ENCODE measurements around the gene TECTB.
"Not testable (repeated sequence)": the region's sequence is repeated elsewhere in the genome, so short reads cannot be mapped to it uniquely, and the experiment has no call there.

Gene TECTB

GRCh38 chr10:112283100-112283499 lies at the start of gene TECTB:
Gene TECTB (plus strand): TSS chr10:112283400. CDS start chr10:112283735, 335 bp downstream.
- DNase-seq (ENCODE audit: low read depth) = no peak

DNA sequence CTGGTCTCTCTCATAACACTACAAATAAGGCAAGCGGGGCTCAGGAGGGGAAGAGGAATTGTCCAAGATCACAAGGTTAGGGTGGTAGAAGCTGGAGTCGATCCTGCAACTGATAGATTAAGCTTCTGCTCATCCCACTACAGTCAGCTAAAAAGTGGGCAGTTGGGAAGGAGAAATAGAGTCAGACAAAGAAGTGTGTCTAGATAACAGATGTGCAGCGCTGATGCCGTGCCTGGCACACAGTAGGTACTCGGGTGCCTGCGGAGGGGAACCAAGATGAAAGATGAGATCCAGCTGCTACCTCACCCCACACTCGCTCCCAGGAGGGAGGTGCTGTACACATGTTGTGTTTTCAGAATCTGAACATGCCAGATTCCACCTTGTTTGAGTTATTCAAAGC lies 48.1 kb upstream of the TECTB start:
- DNase-seq (ENCODE audit: low read depth) = no peak

- DNase-seq (ENCODE audit: low read depth) = no peak
These were observed 47.3 kb upstream of the TECTB start for GRCh38 chr10:112235920-112236319.

GRCh38 chr10:112236486-112236885 lies 46.7 kb upstream of the TECTB start:
- no peak for DNase-seq (ENCODE audit: low read depth)

DNA sequence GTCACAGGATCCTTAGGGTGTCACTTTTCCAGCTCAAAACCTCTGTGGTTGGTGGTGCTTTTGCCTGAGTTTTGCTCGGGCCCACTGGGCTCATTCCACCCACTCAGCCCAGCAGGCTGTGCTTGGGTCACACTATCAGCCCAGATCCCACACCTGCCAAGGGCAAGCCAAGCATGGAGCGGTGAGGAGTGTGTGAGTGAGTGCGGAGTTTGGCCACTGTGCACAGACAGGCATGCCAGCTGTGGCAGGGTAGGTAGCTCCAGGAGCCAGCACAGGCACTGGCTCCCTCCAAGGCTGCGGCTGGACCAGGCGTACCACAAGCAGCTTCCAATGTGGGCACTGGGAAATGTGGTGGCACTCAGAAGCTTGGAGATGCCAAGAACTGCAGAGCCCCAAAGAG lies 43.9 kb upstream of the TECTB start:
- no peak for DNase-seq (ENCODE audit: low read depth)

GRCh38 chr10:112240441-112240840 lies 42.8 kb upstream of the TECTB start:
- no peak for DNase-seq (ENCODE audit: low read depth)

DNA sequence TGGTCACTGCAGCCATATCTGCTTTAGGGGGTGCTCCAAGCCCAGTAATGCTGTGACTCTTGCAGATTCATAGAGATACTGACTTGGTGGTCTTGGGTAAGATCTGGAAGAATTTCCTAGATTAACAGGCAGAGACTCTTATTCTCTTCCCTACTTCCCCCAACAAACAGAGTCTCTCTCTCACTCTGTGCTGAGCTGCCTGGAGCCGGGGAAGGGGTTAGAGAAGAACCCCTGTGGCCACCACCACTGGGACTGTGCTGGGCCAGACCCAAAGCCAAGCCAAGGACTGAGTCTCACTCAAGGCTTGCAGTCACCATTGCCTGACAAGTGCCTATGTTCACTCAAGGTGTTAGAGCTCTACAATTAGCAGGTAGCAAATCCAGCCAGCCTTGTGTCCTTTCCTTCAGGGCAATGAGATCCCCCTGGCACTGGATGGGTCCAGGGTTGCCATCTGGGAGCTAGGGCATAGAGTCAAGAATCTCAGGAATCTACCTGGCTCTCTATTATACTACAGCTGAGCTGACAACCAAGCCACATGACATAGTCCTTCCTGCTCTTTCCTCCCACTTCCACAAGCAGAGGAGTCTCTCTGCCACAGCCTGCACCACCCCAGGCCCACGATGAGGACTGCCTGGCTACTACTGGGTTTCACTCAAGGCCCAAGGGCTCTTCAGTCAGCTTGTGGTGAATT lies 41.4 kb upstream of the TECTB start:
- DNase-seq (ENCODE audit: low read depth) = no peak

DNA sequence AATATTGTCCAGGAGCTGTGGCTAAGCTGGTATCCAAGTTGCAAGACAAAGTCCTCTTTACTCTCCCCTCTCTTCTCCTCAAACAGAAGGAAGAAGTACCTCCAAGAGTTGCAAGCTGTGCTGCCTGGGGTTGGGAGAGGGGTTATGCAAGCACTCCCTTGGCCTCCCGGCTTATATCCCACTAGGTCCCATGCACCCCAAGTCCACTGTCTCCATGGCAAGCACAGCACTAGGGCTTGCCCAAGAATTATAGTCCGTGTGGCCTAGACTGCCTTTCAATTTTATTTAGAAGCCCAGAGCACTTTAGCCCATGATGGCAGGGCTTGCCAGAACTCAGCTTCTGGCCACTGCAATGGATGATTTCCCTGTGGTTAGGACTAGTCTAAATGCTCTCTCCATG lies 40.4 kb upstream of the TECTB start:
- no peak for DNase-seq (ENCODE audit: low read depth)

GRCh38 chr10:112243713-112244112 lies 39.5 kb upstream of the TECTB start:
- no peak for DNase-seq (ENCODE audit: low read depth)

- no peak for DNase-seq (ENCODE audit: low read depth)
These were observed 39.0 kb upstream of the TECTB start for GRCh38 chr10:112244197-112244596.

DNA sequence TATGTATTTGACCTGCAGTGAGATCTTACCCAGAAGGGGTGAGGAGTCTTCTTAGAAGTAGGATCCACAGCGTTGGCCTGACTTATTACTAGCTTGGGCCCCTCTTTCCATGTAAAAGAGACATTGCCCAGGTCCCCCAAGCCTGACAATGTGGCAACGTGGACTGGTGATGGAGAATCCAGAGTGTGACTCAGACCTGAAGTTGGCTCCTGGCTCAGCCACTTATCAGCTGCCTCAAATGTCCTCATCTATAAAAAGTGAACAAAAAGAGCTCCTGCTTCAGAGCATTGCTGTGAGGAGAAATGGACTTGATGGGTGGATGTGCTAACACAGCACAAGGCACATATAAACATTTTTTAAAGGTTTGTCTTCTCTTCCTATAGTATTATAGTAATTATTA lies 35.4 kb upstream of the TECTB start:
- DNase-seq (ENCODE audit: low read depth) = no peak

DNA sequence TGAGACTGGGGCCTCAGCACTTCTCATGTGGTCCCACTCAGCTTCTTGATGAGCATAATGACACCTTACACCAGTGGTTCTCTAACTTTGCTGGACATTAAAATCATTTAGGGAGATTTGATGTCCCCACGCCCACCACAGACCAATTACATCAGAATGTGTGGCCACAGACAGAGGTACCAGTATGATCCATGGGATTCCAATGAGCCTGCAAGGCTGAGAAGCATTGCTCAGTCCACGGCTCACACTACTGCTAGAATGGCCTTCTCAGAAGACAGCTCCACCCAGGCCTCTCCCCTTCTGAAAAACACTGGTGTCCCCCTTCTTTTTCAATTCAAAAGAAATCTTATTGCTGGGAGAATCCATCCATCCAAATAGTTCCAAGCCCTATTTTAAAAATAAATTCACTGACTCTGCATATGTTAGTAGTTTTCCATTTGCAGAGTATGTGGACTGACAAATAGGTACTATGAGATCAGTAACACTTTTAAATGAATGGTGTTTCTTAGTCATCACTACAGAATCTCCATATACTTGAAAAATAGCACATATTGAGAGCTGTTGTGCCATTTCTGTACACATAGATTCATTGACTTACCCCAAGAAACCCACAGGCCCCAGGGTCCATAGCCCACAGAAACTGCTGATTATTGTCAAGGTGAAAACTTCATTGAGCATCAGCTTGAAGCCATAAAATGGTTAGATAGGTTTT lies 34.5 kb upstream of the TECTB start:
- no peak for DNase-seq (ENCODE audit: low read depth)

- no peak for DNase-seq (ENCODE audit: low read depth)
These were observed 33.5 kb upstream of the TECTB start for GRCh38 chr10:112249722-112250121.

- DNase-seq (ENCODE audit: low read depth) = no peak
These were observed 32.6 kb upstream of the TECTB start for GRCh38 chr10:112250555-112250954.

DNA sequence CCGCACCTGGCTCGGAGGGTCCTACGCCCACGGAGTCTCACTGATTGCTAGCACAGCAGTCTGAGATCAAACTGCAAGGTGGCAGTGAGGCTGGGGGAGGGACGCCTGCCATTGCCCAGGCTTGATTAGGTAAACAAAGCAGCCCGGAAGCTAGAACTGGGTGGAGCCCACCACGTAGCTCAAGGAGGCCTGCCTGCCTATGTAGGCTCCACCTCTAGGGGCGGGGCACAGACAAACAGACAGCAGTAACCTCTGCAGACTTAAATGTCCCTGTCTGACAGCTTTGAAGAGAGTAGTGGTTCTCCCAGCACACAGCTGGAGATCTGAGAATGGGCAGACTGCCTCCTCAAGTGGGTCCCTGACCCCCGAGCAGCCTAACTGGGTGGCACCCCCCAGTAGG lies 32.0 kb upstream of the TECTB start:
- not testable (repeated sequence) for DNase-seq (ENCODE audit: low read depth)

DNA sequence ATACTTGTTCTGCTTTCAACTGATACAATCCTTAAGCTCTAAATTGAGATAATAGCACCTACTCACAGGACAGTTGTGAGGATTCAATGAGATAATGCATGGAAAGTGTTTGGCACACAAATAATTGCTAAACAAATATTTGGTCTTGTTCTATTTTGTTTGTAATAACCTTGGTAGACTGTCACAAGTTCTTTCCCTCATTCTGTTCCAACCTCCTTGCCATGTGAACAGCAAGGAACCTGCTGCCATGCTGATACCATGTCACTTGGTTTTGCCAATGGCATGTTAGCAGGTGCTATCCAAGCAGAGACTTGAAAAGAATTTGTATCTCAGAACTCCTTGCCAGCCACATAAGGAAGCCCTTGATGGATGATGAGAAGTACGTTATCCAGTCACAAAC lies 24.8 kb upstream of the TECTB start:
- no peak for DNase-seq (ENCODE audit: low read depth)

DNA sequence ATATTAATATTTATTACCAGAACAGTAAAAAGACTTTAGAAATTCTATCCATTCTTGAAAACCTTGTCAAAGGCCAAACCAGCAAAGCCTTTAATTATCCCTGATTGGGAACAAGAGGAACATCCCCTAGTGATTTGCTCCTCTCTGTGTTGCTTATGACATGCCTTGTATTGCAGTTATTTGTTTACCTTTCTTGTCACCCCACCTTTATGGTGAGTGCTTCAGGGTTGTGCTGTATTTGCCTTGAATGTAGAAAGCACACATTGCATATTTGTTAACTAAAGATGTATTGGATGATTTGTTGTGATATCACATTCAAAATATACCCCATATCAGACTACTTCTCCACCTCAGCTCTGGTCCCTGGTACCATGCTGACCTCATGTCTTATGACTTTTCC lies 23.5 kb upstream of the TECTB start:
- no peak for DNase-seq (ENCODE audit: low read depth)

DNA sequence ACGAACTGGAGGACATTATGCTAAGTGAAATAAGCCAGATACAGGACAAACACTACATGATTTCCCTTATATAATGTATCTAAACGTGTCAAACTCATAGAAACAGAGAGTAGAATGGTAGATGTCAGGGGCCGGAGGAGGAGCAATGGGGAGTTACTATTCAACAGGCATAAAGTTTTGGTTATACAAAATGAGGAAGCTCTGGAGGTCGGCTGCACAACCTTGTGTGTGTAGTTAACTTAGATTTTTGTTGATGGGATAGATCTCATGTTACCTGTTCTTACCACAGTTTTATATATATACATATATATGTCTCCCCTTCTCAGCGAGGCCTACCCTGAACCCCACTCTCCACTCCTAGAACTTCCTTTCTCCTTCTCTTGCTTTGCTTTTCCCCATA lies 22.4 kb upstream of the TECTB start:
- DNase-seq (ENCODE audit: low read depth) = no peak

DNA sequence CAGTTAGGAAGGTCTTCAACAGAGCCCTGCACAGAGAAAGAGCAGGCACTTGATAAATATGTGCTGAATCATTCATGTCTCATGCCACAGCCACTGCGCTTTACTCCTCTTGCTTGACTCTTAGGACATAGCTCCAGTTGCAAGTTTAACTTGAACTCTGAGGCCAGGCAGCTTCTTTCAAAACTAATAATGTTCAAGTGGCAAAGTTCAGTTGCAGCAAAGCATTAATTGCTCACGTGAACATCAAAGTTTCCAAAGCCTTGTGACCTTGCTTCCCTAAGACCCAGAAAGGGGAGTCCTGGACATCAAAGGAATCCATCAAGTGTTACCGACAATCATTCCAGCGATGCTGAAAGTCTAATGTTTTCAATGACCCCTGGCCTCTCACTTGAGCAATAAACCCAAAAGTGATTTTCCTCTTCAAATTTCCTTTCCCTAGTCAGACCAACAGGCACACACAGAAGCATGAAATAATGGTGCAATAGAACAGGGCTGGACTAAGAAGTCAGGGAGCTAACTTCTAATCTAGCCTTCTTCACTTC lies 21.8 kb upstream of the TECTB start:
- no peak for DNase-seq (ENCODE audit: low read depth)

GRCh38 chr10:112262546-112262945 lies 20.7 kb upstream of the TECTB start:
- DNase-seq (ENCODE audit: low read depth) = no peak

DNA sequence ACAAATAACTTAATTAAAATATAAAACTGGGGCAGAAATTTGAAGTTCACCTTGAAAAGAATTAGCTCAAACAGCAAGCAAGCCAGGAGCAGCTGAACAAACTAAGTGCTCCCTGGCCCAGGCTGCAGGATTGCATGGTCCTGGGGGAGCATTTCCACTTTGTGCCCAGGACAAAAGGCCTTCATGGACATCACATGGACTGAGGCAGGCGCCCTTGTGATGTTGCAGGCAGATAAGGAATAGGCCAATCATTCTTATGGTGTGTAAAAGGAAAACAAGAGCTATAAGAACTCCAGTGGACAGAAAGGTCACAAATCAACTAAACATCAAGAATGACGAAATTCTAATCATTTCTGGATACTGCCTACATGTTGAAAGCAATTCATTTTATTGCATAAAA lies 17.5 kb upstream of the TECTB start:
- DNase-seq (ENCODE audit: low read depth) = no peak

DNA sequence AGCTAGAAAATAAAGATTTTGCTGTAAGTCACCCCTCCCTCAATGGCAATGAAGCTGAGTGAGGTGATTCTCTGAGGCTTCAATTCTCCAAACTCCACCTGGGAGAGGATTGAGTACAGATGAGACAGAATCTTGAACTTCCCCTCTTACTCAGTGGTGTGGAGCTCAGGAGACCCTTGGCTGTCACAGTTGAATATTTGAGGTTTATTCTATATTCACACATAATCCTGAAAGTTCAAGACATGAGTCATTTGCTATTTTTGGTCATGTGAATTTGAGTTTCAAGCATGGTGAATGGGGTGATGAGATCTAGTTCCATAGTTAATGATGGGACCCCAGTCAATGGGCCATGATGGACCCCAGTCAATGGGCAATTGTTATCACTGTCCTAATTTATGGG lies 13.9 kb upstream of the TECTB start:
- no peak for DNase-seq (ENCODE audit: low read depth)

DNA sequence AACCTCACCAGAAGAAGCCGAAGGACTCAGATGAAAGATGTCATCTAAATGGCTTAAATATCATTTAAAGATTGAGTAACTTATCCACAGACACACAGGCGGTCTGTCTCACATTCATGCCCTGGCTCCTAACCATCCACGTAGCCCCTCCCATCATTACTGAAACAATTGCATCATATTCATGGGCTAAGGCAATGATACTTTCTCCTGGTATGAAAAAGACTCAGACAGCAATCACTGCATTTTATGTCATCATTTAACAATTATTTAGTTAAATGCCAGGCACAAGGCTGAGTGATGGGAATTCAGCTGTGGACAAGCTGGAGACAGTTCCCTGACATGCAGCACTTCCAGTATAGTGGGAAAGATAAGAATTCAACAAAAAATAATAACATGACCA lies 11.2 kb upstream of the TECTB start:
- DNase-seq (ENCODE audit: low read depth) = no peak

DNA sequence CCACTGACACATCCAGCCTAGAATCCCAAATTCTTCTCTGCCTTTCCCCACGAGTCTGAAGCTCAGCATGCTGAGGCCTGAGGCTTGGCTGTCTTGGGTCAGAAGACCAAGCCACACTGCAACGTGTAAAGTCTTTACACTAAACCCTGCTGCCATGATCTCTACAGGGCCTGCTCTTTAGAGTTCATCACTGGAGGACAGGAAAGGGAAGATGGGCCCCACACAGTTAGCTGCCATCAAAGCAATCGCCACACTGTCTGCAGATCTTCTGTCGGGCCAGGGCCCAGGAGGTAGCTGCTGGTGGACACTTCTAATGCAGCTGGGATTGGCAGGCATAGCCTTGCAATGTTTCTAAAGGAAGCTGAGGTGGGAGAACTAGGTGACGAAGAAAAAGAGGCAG lies 8.4 kb upstream of the TECTB start:
- no peak for DNase-seq (ENCODE audit: low read depth)

Data from stimulated activated CD8-positive, alpha-beta memory T cell treated with anti-CD3 and anti-CD28 coated beads, Interleukin-15, amount 100 ng/mL, for 1 hour (primary cell).